Hepatocyte (in vitro differentiated cells): Measurements from ENCODE around the gene SUCLG2. TPM values are rescaled to one million over a fixed set of nuclear protein-coding genes. Genes with fewer than 3 reads are reported as not detected.
"Not testable (repeated sequence)": the region's sequence is repeated elsewhere in the genome, so short reads cannot be mapped to it uniquely, and the experiment has no call there.

Experiments used
- DNase-seq: peaks from one replicate; pipeline ENCODE4 v3.0.0-alpha.2; 2016; ENCODE audit warnings: low spot score
- H2AFZ ChIP-seq: fragments of 200-600 bp; sonication (generic); 2 replicates; pipeline ENCODE4 v1.6.0; 2016; ENCODE audit warnings: antibody characterized with exemption, mild to moderate bottlenecking
- H3K27ac ChIP-seq: fragments of 200-600 bp; sonication (generic); 2 replicates; pipeline ENCODE4 v1.5.1; 2016; ENCODE audit warnings: mild to moderate bottlenecking
- H3K27me3 ChIP-seq: fragments of 200-600 bp; sonication (generic); 2 replicates; pipeline ENCODE4 v1.6.1; 2016
- H3K36me3 ChIP-seq: fragments of 200-600 bp; sonication (generic); replicated peaks from 2 replicates; pipeline ENCODE4 v1.5.1; 2016; ENCODE audit warnings: low read depth; ENCODE audit not compliant: insufficient read depth
- H3K4me1 ChIP-seq: fragments of 200-600 bp; sonication (generic); 2 replicates; pipeline ENCODE4 v1.5.1; 2016; ENCODE audit warnings: mild to moderate bottlenecking, moderate library complexity; ENCODE audit not compliant: insufficient read depth
- H3K4me2 ChIP-seq: fragments of 200-600 bp; sonication (generic); 2 replicates; pipeline ENCODE4 v1.6.0; 2016
- H3K4me3 ChIP-seq: fragments of 200-600 bp; sonication (generic); 2 replicates; pipeline ENCODE4 v1.5.1; 2016; ENCODE audit warnings: mild to moderate bottlenecking
- H3K79me2 ChIP-seq: fragments of 200-600 bp; sonication (generic); 2 replicates; pipeline ENCODE4 v1.6.0; 2017; ENCODE audit warnings: mild to moderate bottlenecking
- H3K9me2 ChIP-seq: fragments of 200-600 bp; sonication (generic); replicated peaks from 2 replicates; pipeline ENCODE4 v1.6.0; 2017; ENCODE audit warnings: mild to moderate bottlenecking; ENCODE audit not compliant: insufficient read depth
- H3K9me3 ChIP-seq: fragments of 200-600 bp; sonication (generic); 2 replicates; pipeline ENCODE4 v1.5.1; 2016; ENCODE audit warnings: low read depth, mild to moderate bottlenecking
- H4K20me1 ChIP-seq: fragments of 200-600 bp; sonication (generic); 2 replicates; pipeline ENCODE4 v1.6.0; 2016; ENCODE audit warnings: mild to moderate bottlenecking; ENCODE audit not compliant: insufficient read depth, poor library complexity, severe bottlenecking
- CTCF ChIP-seq: fragments of 200-600 bp; sonication (generic); IDR thresholded peaks from 2 replicates; pipeline ENCODE4 v1.5.1; 2016; ENCODE audit warnings: antibody characterized with exemption, mild to moderate bottlenecking; ENCODE audit not compliant: poor library complexity
- EZH2 ChIP-seq: fragments of 200-600 bp; sonication (generic); IDR thresholded peaks from 2 replicates; pipeline ENCODE4 v1.6.1; 2016; ENCODE audit warnings: antibody characterized with exemption, mild to moderate bottlenecking, borderline replicate concordance
- EZH2phosphoT487 ChIP-seq: fragments of 200-600 bp; sonication (generic); IDR thresholded peaks from one replicate; pipeline ENCODE4 v1.6.1; 2018; ENCODE audit warnings: antibody characterized with exemption, mild to moderate bottlenecking, low read depth, moderate library complexity; ENCODE audit not compliant: unreplicated experiment, severe bottlenecking
- WGBS: methylation state at CpG from one replicate; pipeline ENCODE4 v1.1.6; 2016; ENCODE audit warnings: low lambda C conversion rate; ENCODE audit errors: missing lambda C conversion rate; 5-methylcytosine and 5-hydroxymethylcytosine counted together
- polyA plus RNA-seq: library from polyadenylated mRNA; unstranded; fragments of >200 nt; fragmentation: Nextera tagmentation; extraction: Ambion mirVana; gene quantifications from 2 replicates; pipeline ENCODE4 v1.2.1, GENCODE V29; 2016
- total RNA-seq: library from RNA; depleted of rRNA; stranded (reverse); fragments of >200 nt; gene quantifications from 2 replicates; pipeline ENCODE4 v1.2.3, GENCODE V29; 2014

Gene SUCLG2
- total and polyA plus RNA-seq, 2 experiments from 2014 or later: 58.0 to 94.2 TPM

- Histone ChIP-seq H3K36me3 (no peaks in the 10 kb centered on the region), H3K9me3 (no peaks in the 10 kb centered on the region), H3K27ac (no peak overlapping the region), H2AFZ (no peak overlapping the region), H3K4me2 (no peak overlapping the region), H3K4me1 (peaks cover 3% of the 10 kb centered on the region), H3K4me3 (no peak overlapping the region), H3K79me2 (peaks cover 15% of the 10 kb centered on the region), H3K27me3 (no peaks in the 10 kb centered on the region), H3K9me2 (no peaks in the 10 kb centered on the region), H4K20me1 (no peaks in the 10 kb centered on the region)
- WGBS: 80% methylated on average over 4 of the region's 4 CpGs
- TF ChIP-seq EZH2 (no peak), CTCF (peak; percentile 9)
- DNase-seq: no peak
Measured at GRCh38 chr3:67593761-67594234, 60.6 kb downstream of the SUCLG2 start.

DNA sequence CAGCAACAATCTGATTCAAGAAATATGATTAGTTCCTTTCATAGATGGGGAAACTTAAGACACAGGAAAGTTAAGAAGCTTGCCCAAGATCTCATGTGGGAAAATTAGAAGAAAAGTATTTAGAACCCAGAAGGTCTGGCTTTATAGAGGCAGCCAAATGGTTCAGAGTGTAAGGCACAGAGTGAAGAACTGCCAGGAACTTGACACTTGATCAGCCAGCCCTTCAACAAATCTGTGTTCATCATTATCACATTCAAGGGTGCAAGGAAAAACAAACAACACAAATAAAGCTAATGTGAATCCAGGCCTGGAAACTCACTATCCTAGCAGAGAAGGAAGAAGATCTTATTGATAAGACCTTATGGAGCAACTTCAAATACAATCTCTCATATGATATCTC lies 62.4 kb downstream of the SUCLG2 start:
- Histone ChIP-seq H3K27ac (no peak overlapping the region), H3K79me2 (peaks cover 15% of the 10 kb centered on the region)
- no peak for TF ChIP-seq CTCF
- TF ChIP-seq EZH2: no peak
- no peak for TF ChIP-seq EZH2phosphoT487

GRCh38 chr3:67587811-67588210 lies 66.6 kb downstream of the SUCLG2 start:
- no peak for DNase-seq
- Histone ChIP-seq H3K36me3 (no peaks in the 10 kb centered on the region), H3K9me3 (no peaks in the 10 kb centered on the region), H4K20me1 (no peaks in the 10 kb centered on the region), H3K4me3 (no peak overlapping the region), H3K79me2 (peaks cover 7% of the 10 kb centered on the region), H2AFZ (no peak overlapping the region), H3K4me1 (no peaks in the 10 kb centered on the region), H3K27ac (no peak overlapping the region), H3K4me2 (no peak overlapping the region), H3K27me3 (no peaks in the 10 kb centered on the region), H3K9me2 (no peaks in the 10 kb centered on the region)
- no peak for TF ChIP-seq EZH2
- no peak for TF ChIP-seq EZH2phosphoT487
- no peak for TF ChIP-seq CTCF

More for the DNA sequence above, 62.4 kb downstream of the SUCLG2 start:
- H3K4me2 ChIP-seq: no peak overlapping the region
- no peaks in the 10 kb centered on the region for H3K27me3 ChIP-seq
- no peak for DNase-seq
- no peaks in the 10 kb centered on the region for H3K36me3 ChIP-seq
- no peaks in the 10 kb centered on the region for H3K9me2 ChIP-seq
- no peak overlapping the region for H3K4me3 ChIP-seq
- H4K20me1 ChIP-seq: no peaks in the 10 kb centered on the region
- H2AFZ ChIP-seq: no peak overlapping the region
- no peaks in the 10 kb centered on the region for H3K9me3 ChIP-seq
- H3K4me1 ChIP-seq: peaks cover 3% of the 10 kb centered on the region

GRCh38 chr3:67587301-67587700 lies 67.1 kb downstream of the SUCLG2 start:
- Histone ChIP-seq H3K9me2 (no peaks in the 10 kb centered on the region), H3K79me2 (peaks cover 4% of the 10 kb centered on the region), H2AFZ (no peak overlapping the region), H3K4me2 (no peak overlapping the region), H3K36me3 (no peaks in the 10 kb centered on the region), H4K20me1 (no peaks in the 10 kb centered on the region), H3K4me3 (no peak overlapping the region), H3K4me1 (no peaks in the 10 kb centered on the region), H3K27me3 (no peaks in the 10 kb centered on the region), H3K27ac (no peak overlapping the region), H3K9me3 (no peaks in the 10 kb centered on the region)
- 92% methylated on average over 4 of the region's 4 CpGs for WGBS
- no peak for DNase-seq
- TF ChIP-seq CTCF (no peak), EZH2phosphoT487 (no peak), EZH2 (no peak)

DNA sequence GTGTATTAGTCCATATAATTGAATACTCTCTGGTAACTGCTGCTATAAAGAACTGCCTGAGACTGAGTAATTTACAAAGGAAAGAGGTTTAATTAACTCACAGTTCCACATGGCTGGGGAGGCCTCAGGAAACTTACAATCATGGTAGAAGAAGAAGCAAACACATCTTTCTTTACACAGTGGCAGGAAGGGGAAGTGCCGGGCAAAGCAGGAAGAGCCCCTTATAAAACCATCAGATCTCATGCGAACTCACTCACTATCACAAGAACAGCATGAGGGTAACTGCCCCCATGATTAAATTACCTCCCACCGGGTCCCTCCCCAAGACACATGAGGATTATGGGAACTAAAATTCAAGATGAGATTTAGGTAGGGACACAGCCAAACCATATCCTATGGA lies 69.8 kb downstream of the SUCLG2 start:
- H3K27ac ChIP-seq, H3K9me3 ChIP-seq, H4K20me1 ChIP-seq, H3K4me1 ChIP-seq, H3K27me3 ChIP-seq, H3K36me3 ChIP-seq, H3K9me2 ChIP-seq, H2AFZ ChIP-seq, H3K79me2 ChIP-seq, DNase-seq, H3K4me2 ChIP-seq, H3K4me3 ChIP-seq: not testable (repeated sequence)
- WGBS: 96% methylated on average over 3 of the region's 3 CpGs
